Central memory CD4-positive, alpha-beta T cell (primary cell): ENCODE results near the gene DNAJB1.
"Not testable (repeated sequence)": the region's sequence is repeated elsewhere in the genome, so short reads cannot be mapped to it uniquely, and the experiment has no call there.

Experiments used
- DNase-seq: peaks from one replicate; pipeline ENCODE4 v3.0.0; 2022
- total RNA-seq, 3 experiments: gene quantifications; one replicate each; lab custom pipeline; 2026; lab: John Stamatoyannopoulos, UW

The DNAJB1 gene
- total RNA-seq: 152 to 1,008 (median 156) reads per million in 3 experiments

DNA sequence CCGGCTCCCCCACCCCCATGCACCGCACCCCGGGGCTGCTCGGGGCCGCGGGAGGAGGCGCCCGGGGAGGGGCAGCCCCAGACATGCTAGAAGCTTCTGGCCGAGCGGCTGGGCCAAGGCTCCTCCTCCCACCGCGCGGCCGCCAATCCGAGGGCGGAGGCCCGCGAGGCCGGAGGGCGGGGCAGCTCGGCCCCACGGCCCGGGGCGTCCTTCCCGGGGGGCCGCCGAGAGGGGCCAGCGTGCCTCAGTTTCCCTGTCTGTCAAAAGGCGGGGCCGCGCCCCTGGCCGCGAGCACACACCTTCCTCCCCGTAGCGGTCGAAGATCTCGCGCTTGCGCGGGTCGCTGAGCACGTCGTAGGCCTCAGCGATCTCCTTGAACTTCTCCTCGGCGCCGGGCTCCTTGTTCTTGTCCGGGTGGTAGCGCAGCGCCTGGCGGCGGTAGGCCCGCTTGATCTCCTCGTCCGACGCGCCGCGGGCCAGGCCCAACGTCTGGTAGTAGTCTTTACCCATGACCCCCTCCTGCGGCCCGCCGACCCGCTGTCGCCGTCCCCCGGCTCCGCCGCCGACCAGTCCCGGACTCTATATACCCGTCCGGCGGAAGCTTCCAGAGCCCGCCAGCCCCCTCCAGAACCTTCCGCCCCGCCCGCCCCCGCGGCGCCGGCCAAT is at the start of gene DNAJB1:
TSS of gene DNAJB1 (minus strand) at position 558 of the 666 bp plus-strand sequence. CDS start at position 510, 48 bp downstream.
- DNase-seq: no peak

DNA sequence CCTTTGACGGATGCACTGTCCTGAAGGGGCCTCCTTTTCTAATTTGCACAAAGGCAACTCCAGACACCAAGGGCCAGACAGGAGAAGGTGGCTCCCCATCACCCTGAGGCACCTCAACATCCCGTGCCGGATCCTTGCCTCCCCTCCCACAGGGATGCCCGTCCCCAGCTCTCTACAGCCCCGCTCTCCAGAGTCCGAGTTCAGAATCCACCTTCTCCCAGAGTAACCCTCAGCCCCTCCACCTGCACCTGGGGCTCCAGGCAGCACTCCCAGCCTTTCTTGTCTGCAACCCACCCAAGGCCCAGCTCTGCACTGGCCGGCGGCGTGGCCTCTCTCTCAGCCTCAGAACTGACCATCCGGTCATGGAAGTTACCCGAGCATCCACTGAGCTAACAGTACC is 48.9 kb upstream of the DNAJB1 start:
- no peak for DNase-seq

DNA sequence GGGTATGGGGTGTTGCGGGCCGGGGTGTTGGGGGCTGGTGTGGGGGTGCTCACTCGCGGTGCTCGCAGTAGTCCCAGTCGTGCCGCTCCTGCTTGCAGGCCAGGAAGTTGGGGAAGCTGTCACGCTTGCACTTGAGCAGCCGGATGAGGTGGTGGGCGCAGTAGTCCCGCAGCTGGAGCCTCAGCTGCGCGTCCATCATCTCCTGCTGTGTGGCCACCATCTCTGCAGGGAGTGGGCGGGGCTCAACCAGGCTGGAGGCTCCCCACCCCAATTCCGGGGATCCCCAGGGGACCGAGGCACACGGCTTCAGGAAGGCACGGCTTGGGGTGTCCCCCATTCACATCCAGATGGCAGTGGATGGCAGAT is 48.5 kb upstream of the DNAJB1 start:
- no peak for DNase-seq

DNA sequence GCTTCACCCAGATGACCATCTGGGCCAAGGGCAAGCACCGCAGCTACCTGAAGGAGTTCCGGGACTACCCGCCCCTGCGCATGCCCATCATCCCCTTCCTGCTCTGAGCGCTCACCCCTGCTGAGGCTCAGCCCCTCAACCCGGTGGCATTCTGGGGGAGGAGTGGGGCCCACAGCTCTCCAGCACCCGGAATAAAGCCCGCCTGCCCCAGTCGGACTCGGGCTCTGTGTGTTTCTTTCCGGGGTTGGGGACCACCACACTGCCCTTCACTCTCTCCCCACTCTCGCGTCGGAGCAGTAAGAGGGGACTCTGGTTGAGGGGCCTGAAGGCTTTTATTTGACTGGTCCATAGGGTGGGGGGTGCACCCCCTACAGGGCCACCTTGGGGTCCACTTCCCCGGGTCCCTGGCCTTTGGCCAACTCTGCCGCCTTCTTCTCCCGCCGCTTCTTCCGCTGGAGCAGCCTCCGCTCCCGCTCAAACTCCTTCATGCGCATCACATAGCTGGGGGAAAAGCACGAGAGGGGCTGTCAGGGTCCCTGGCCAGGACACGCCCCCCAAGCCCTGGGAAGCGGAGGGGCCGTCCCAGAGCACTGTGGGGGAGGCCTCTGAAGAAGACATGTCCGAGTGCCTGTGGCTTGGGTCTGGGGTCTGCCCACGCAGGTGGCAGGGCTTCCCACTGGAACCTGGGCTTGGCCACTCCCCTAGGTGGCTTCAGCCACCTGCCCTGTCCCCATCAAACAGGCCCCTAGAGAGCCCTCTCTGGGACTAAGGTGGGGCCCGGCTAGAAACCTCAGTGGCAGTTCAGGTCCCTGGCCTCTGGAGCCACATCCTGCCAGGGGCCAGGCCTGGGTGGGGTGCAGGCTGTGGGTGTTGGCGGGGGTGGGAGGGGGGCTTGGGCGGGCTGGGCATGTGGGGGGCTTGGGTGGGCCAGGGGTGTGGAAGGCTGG is 47.8 kb upstream of the DNAJB1 start:
- DNase-seq: no peak

DNA sequence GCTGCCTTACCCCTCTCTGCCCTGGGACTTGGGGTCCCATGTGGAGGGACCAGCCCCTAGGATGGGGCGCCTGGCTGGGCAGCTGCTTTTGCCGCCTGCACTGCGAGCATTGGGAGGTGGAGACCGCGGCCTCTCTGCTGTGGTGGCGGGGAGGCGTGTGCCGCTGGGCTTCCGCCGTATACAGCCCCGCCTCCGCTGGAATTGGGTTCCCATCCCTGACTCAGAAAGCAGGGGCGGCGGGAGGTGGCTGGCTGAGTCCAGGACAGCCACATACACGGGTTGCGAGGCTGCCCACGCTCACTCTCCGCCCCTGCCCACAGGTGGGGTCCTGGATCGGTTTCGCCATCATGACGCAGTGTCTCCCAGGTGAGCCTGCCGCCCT is 47.1 kb upstream of the DNAJB1 start:
- no peak for DNase-seq

DNA sequence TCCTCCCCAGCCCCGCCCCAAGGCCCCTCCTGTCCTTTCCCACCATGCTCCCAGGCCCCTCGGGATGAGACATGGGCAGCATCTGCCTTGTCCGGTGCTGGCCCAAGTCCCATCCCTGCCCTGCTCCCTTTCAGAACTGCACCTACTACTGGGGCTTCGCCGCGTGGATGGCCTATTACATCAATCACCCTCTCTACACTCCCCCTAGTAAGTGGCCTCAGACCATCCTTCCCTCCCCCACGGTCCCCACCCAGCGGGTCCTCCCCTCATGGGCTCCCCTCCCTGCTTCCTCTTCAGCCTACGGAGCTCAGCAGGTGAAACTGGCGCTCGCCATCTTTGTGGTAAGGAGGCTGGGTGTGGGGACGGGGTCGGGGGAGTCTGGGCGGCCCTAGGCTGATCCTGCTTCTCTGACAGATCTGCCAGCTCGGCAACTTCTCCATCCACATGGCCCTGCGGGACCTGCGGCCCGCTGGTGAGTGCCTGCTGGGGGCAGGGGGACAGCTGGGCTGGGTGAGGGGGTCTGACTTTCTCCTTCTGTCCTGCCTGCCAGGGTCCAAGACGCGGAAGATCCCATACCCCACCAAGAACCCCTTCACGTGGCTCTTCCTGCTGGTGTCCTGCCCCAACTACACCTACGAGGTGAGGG is 46.6 kb upstream of the DNAJB1 start:
- DNase-seq: not testable (repeated sequence)

DNA sequence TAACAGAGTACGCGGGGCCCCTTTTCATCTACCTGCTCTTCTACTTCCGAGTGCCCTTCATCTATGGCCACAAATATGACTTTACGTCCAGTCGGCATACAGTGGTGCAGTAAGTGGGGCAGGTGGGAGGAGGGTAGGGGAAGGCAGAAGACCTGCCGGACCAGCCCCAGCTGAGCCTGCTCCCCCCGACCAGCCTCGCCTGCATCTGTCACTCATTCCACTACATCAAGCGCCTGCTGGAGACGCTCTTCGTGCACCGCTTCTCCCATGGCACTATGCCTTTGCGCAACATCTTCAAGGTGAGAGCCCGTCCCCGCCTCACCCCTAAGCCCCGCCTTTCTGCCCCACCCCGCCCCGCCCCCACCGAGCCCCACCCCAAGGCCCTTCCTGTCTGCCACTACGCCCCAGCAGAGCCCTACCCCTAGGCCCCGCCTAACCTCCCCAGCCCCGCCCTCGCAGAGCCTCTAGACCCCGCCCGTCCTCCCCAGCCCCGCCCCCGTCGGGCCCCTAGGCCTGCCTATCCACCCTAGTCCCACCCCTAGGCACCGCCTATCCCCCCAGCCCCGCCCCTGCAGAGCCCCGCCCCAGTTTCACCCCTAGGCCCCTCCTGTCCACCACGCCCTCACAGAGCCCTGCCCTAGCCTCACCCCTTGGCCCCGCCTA is 45.9 kb upstream of the DNAJB1 start:
- DNase-seq: peak; percentile 31

DNA sequence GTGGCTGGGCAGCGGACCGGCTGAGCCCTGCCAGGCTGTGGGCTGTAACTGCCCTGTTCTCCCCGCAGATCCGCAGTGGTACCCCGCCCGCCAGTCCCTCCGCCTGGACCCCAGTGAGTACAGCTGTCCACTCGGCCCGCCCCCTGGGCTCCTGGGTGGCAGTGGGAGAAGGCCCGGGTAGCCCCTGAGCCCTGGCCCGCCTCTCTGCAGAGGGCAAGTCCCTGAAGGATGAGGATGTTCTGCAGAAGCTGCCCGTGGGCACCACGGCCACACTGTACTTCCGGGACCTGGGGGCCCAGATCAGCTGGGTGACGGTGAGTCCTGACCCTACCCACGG is 45.4 kb upstream of the DNAJB1 start:
- no peak for DNase-seq

DNA sequence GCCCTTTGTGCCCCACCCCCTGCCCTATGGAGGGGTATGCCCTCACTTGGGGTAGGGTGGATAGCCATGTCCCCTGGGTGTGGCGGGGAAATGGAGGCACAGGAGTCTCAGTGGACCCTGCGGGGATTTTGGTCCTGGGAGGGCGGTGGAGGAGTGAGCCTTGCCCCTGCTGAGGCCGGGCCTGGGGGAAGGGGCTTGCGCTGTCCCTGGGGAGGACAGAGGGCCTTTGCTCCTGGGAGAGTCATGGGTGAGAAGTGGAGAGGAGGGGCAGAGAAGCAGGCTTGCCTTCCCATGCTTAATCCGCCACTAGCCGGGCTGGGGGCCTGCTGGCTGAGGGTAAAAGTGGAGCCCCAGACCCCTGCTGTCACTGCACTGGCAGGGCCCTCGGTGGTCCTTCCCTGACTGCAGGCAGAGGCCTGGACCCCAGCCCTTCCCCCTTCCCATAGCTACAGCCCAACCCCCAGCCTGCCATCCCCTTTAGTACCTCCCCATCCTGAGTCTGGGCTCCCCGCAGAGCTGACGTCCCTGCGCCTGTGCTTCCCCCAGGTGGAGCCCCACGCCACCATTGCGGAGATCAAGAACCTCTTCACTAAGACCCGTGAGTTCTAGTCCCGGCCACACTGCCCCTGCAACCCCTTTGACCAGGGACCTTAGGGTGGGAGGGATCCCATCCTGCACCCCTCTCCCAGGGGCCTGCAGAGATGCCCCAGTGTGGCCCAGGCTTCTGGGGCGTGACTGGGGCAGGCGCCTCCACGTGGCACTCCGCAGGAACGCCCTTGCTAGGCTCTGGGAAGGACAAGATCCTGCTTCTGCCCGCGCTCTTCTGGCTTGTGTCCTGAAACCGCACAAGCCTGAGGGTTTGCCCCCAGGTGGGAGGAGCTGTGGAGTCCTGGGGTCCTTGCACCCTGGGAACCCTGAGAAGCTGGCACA is 44.7 kb upstream of the DNAJB1 start:
- DNase-seq: no peak

DNA sequence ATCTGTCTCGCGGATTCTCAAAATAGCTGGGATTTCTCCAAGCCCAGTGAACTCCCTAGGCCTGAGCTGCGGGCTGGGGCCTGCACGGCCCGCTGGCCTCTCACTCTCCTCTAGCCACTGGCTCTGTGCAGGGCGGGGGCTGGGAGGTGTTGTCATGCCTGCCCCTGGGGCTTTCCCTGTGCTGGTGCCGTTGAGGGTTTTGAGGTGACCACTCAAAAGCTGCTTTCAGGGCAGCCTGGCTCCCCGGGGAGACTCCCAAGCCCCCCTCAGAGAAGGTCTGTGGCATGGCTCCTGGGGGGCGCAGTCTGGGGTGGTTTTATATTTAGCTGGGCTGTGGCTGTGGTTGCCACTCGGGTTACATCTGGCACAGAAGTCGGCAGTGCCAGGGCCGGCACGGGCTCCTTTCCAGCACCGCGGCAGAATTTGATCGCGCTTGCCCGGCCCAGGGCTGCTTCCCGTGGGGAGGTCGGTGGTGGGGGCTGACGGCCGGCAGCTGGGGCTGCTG is 43.7 kb upstream of the DNAJB1 start:
- DNase-seq: no peak

DNA sequence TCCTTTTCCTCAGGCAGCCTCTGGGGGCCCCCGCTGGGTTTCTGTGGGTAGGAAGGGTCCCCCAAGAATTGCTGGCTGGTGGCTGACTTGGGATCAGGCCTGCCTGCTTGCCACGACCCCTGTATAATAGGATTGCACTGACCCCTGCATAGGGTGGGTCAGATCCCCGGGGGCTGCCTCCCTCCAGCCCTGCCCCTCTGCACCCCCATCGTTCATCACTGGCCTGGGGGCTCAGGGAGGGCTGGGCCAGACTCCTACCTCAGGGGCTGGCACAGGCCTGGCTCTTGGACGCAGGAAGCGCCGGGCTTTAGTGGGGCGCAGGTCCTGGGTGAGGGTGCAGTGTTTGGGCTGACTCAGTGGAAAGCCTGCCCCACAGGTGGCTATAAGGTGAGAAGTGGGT is 43.1 kb upstream of the DNAJB1 start:
- DNase-seq: no peak

DNA sequence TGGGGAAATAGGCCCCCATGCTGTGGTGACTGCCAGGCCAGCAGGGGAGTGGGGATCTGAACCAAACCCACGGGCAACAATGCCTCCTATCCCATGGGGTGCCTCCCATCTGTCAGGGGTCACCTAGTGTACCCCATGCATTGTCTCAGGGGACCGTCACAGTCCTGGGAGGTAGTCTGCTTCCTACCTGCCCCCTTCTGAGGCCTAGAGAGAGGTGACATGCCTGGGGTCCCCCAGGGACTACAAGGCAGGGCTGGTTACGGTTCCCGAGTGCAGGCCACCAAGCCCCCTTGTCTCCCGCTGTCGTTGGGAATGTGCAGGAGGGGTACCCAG is 42.5 kb upstream of the DNAJB1 start:
- no peak for DNase-seq

DNA sequence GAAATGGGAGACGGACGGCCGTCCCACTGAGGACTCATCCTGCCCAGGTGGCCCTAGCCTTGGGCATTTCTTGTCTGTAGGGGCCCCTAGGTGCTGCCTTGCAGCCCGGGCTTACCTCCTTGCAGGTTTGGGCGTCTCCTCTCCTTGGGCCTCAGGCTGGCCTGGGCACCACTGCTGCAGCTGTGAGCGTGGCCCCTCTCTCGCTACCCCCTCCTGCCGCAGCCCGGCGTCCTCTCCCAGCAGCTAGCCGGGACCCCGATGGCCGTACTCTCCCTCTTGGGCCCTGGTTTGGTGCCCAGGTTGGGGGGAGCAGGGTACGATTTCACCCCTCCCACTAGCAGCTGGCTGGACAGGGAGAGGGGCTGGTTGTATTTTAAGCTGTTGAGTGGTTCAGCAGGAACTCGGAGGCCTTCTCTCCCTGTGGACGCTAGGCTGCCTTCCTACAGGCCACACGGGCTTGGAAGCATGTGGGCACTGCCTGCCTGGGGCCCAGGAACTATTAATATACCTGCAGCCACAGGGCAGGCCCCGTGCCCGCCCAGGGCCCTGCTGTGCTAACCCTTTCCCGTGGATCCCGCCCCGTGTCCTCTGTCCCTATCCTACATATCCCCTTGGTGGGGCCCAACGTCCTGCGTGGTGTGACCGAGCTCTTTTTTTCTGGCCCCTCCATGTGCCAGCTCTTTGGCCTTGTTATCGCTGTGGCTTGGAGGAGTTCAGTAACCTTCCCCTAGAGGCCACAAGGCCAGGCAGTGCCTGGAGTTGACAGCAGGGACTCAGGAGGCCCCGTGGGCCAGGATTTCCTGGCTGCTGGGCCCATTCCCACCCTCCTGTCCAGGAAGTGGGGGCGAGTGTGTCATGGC is 41.9 kb upstream of the DNAJB1 start:
- no peak for DNase-seq

DNA sequence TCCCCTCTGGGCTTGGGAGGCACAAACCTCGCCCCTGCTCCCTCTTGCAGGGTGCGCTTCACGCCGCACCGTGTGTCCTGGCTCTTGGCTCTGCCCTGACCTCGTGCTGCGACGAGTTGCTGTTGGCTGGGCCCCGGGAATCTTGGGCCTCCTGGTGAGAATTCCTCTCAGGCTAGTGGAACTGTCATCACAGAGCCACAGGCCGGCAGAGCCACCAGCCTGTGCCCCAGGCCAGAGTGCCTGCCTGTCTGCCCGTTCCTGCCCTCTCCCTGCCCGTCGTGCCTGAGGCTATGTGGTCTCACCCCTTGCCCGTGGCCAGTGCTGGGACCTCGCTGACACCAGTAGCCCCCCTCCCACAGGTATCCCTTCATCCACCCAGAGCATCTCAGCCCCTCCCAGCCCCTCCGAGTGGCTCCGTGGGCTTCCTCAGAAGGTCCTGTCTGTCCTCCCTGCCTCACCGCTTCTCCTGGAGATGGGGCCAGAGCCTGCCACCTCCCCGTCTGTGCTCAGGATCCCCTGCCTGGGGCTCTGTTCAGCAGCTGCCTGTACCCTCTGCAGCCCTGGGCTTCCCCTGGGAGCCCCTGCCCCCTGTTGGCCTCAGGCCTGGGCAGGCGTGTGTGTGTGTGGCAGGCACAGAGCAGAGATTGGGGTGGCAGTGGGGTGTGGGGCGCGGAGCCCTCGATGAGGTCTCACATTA is 40.3 kb upstream of the DNAJB1 start:
- DNase-seq: no peak

DNA sequence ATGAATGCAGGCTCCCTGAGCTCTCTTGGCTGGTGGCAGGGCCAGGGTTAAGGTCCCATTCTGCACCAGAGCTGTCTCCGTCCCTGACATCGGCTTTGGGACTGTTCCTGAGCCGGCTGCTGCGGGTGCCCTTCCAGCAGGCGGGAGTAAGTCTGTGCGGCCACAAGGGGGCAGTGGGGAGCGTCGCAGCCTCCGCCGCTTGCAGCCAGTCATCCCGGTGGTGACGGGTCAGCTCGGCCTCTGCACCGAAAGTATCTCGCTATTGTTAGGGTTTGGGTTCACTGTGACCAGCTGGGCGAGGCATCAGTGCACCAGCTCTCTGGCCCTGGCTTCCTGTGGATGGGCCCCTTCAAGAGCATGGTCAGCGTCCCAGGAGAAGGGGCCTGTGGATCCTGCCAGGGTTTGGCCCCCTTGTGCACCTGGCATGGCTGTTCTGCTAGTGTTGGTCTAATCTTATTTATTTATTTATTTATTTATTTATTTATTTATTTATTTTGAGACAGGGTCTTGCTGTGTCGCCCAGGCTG is 38.5 kb upstream of the DNAJB1 start:
- DNase-seq: peak; percentile 52

DNA sequence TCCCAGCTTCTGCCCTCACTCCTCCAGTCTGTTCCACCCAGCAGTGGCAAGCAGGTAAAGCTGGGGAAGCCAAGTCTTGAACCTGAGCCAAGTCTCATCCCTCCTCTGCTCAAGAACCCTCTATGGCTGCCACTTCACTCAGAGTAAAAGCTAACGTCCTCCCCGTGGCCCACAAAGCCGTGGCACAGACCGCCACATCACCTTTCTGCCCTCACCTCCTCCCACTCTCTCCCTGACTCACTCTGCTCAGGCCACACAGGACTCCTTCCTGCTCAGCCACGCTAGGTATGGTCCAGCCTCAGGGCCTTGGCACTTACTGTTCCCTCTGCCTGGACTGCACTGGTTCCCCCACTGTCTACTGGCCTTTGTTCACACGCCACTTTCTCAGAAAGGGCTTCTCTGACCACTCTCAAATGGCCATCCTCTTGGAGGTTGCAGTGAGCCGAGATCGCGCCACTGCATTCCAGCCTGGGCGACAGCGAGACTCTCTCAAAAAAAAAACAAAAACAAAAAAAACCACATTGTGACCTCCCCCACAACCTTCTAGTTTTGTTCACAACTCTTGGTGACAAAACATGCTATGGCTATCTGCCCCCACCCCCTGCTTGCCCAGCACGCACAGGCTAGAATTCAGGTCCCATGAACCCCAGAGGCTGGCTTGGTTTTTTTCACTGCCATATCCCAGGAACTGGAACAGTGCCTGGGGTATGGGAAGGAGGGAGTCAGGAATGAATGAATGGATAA is 37.9 kb upstream of the DNAJB1 start:
- DNase-seq: no peak

DNA sequence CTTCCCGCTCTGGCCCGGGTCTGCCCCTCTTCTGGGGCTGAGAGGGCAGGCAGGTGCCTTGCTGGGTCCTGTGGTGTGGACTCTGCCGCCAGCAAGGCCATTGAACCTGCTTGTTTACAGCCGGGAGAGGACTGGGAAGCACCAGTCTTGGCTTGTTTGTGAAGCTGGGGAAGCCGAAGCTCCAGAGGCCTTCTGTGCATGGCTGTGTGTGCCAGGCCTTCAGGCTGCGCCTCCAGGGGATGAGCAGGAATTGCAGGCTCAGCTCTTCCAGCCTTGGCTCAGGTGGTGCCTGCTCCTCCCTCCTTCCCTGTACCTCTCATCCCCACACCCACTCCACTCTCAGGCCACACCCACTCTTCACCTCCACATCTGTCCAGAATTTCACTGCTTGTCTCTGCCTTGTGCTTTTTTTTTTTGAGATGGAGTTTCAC is 36.2 kb upstream of the DNAJB1 start:
- DNase-seq: no peak

DNA sequence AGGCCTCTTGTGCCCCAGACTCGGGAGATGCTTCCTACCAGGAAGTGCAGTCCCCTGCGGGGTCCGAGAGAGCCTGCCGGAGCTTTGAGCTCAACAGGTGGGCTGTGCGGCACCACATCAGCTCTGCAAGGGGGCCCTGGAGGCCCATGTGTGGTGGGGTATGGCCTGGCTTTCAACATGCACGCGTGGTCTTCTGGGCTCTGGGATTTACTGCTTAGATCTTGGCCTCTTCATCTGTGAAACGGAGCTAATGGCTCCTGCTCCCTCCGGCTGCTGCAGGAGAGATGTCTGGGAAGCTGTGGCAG is 35.7 kb upstream of the DNAJB1 start:
- DNase-seq: no peak
